Endothelial cell of umbilical vein (primary cell): ENCODE results near the gene KRT34. TPM values are rescaled to one million over a fixed set of nuclear protein-coding genes. Genes with fewer than 3 reads are reported as not detected.

ENCODE experiments used
- BruUV-seq: library from RNA; stranded (reverse); fragments of 400-500 nt; replicated peaks from 2 replicates; lab custom pipeline; 2021; lab: Mats Ljungman, UMichigan
- CTCF ChIA-PET: fragments of 300-600, 350-600 bp; sonication (Branson Sonifier 250); formaldehyde crosslinking; loops from one replicate; lab custom pipeline; 2021; ENCODE audit warnings: antibody characterized with exemption, inconsistent platforms; lab: Charles Lee
- POLR2A ChIA-PET: fragments of 300-600, 350-600 bp; sonication (Branson Sonifier 250); formaldehyde crosslinking; loops from one replicate; lab custom pipeline; 2021; ENCODE audit warnings: antibody characterized with exemption, inconsistent platforms; lab: Charles Lee
- DNase-seq: peaks from one replicate; pipeline ENCODE4 v3.0.0-alpha.2; 2011; ENCODE audit warnings: low read depth, low spot score
- FAIRE-seq: peaks from 2 replicates; lab custom pipeline; 2011; peaks lifted over from hg19 to GRCh38; lab: Jason Lieb, UNC
- H2AFZ ChIP-seq: 2 replicates; pipeline ENCODE4 v1.6.0; 2012; ENCODE audit warnings: low read depth, low read length, control low read depth, inconsistent platforms
- H3K27ac ChIP-seq: 2 replicates; pipeline ENCODE4 v1.5.1; 2011; ENCODE audit warnings: low read depth, mild to moderate bottlenecking, control low read depth, low read length, moderate library complexity; ENCODE audit not compliant: insufficient read depth
- H3K27me3 ChIP-seq, 2 experiments: 2 replicates each; pipeline versions ENCODE4 v1.6.0 to v1.6.1; 2011; ENCODE audit warnings: low read length in 2 of 2, mixed read lengths in 1 of 2; ENCODE audit not compliant: control insufficient read depth in 2 of 2, insufficient read depth in 2 of 2
- H3K36me3 ChIP-seq, 2 experiments: 2 replicates in 1 of 2; 3 replicates in 1 of 2; pipeline ENCODE4 v1.5.1; 2011; ENCODE audit warnings: low read length in 2 of 2, mild to moderate bottlenecking in 1 of 2, moderate library complexity in 1 of 2; ENCODE audit not compliant: control insufficient read depth in 2 of 2, insufficient read depth in 2 of 2; ENCODE audit errors: extremely low read depth in 1 of 2
- H3K4me1 ChIP-seq: 3 replicates; pipeline ENCODE4 v1.5.1; 2011; ENCODE audit warnings: mild to moderate bottlenecking, low read length; ENCODE audit not compliant: control insufficient read depth, insufficient read depth; ENCODE audit errors: extremely low read depth
- H3K4me2 ChIP-seq: 2 replicates; pipeline ENCODE4 v1.6.1; 2011; ENCODE audit warnings: low read length, control low read depth, mixed read lengths; ENCODE audit not compliant: insufficient read depth
- H3K4me3 ChIP-seq, 3 experiments: fragments of 200-600 bp in 1 of 3; sonication (generic), shearing (Covaris generic) in 1 of 3; replicated peaks in 1 of 3; 2 replicates each; pipeline ENCODE4 v1.5.1; 2011 to 2016; ENCODE audit warnings: control low read depth in 3 of 3, low read length in 3 of 3, mild to moderate bottlenecking in 2 of 3, inconsistent platforms in 1 of 3, low read depth in 1 of 3, moderate library complexity in 1 of 3; ENCODE audit not compliant: insufficient read depth in 1 of 3
- H3K79me2 ChIP-seq: 2 replicates; pipeline ENCODE4 v1.6.0; 2012; ENCODE audit warnings: low read length, inconsistent platforms; ENCODE audit not compliant: control insufficient read depth, insufficient read depth
- H3K9ac ChIP-seq: replicated peaks from 2 replicates; pipeline ENCODE3; 2011; ENCODE audit warnings: low read length, control low read depth; ENCODE audit not compliant: insufficient read depth; ENCODE audit errors: extremely low read depth
- H3K9me1 ChIP-seq: replicated peaks from 3 replicates; pipeline ENCODE4 v1.6.0; 2011; ENCODE audit warnings: mild to moderate bottlenecking, low read length; ENCODE audit not compliant: control insufficient read depth, insufficient read depth; ENCODE audit errors: extremely low read depth
- H3K9me3 ChIP-seq: replicated peaks from 2 replicates; pipeline ENCODE4 v1.5.1; 2012; ENCODE audit warnings: low read length, inconsistent platforms; ENCODE audit not compliant: control insufficient read depth, insufficient read depth
- H4K20me1 ChIP-seq: replicated peaks from 2 replicates; pipeline ENCODE3; 2011; ENCODE audit warnings: mild to moderate bottlenecking, low read length; ENCODE audit not compliant: control insufficient read depth, insufficient read depth; ENCODE audit errors: extremely low read depth
- CTCF ChIP-seq, 2 donors: IDR thresholded peaks; 1 replicate in 1 of 2; 2 replicates in 1 of 2; pipeline ENCODE4 v1.5.1; 2011; ENCODE audit warnings: low read length in 2 of 2, mild to moderate bottlenecking in 2 of 2, moderate library complexity in 2 of 2, control low read depth in 1 of 2, inconsistent platforms in 1 of 2, low read depth in 1 of 2; ENCODE audit not compliant: insufficient read depth in 1 of 2; ENCODE audit errors: extremely low read depth in 1 of 2
- EZH2 ChIP-seq: IDR thresholded peaks from 2 replicates; pipeline ENCODE4 v1.6.1; 2012; ENCODE audit warnings: borderline replicate concordance, low read depth, mild to moderate bottlenecking, moderate library complexity, low read length, inconsistent platforms; ENCODE audit not compliant: severe bottlenecking
- FOS ChIP-seq: IDR thresholded peaks from 2 replicates; pipeline ENCODE4 v1.6.1; 2011; ENCODE audit warnings: mild to moderate bottlenecking, low read length, moderate library complexity, borderline replicate concordance; ENCODE audit not compliant: insufficient read depth
- GATA2 ChIP-seq: IDR thresholded peaks from 2 replicates; pipeline ENCODE4 v1.7.0; 2011; ENCODE audit warnings: low read depth, mild to moderate bottlenecking, moderate library complexity, mixed read lengths, low read length; ENCODE audit not compliant: insufficient read length, insufficient read depth
- JUN ChIP-seq: IDR thresholded peaks from 2 replicates; pipeline ENCODE4 v1.6.1; 2011; ENCODE audit warnings: borderline replicate concordance, low read depth; ENCODE audit not compliant: insufficient read length, insufficient read depth
- MAX ChIP-seq: IDR thresholded peaks from 2 replicates; pipeline ENCODE4 v1.6.1; 2011; ENCODE audit not compliant: insufficient read depth, insufficient read length
- MYC ChIP-seq: IDR thresholded peaks from one replicate; pipeline ENCODE4 v1.6.1; 2011; ENCODE audit warnings: mild to moderate bottlenecking, low read depth, low read length
- POLR2A ChIP-seq: IDR thresholded peaks from 2 replicates; pipeline ENCODE4 v1.6.1; 2012; ENCODE audit warnings: low read depth, mild to moderate bottlenecking, control low read depth, low read length
- POLR2AphosphoS5 ChIP-seq: IDR thresholded peaks from 2 replicates; pipeline ENCODE4 v1.6.1; 2012; ENCODE audit warnings: low read depth, mild to moderate bottlenecking, control low read depth, low read length, moderate library complexity; ENCODE audit not compliant: insufficient read depth
- dilution Hi-C: fragments of 300-500 bp; cut with MboI; formaldehyde crosslinking; loops from one replicate; pipeline ENCODE4 v1.15.0; 2019; ENCODE audit warnings: low sequenced_read_pairs; ENCODE audit not compliant: extremely low pct_ligation_motif_present
- intact Hi-C: fragments of 100-400 bp; cut with micrococcal nuclease; formaldehyde crosslinking; loops from one replicate; pipeline ENCODE4 v1.10.0; 2022
- polyA plus RNA-seq, 4 experiments: library from polyadenylated mRNA; depleted of rRNA in 3 of 4; stranded (reverse) in 3 of 4; unstranded in 1 of 4; fragments of >200 nt; gene quantifications; 2 replicates each; pipeline versions ENCODE4 v1.2.1 to v1.2.3, GENCODE V29; 2011 to 2012; ENCODE audit warnings: missing spikeins in 1 of 4
- total RNA-seq: library from RNA; stranded (reverse); gene quantifications from 2 replicates; pipeline ENCODE4 v1.2.3, GENCODE V29; 2021

The KRT34 gene
- total and polyA plus RNA-seq, 2 donors (not counting 3 experiments of a cell fraction or from before 2014, with no cell fraction given) = not detected

- dilution Hi-C loops = no loop called here
- H3K27ac ChIP-seq = no peak overlapping the region
These were observed 8.4 kb upstream of the KRT34 start for GRCh38 chr17:41390411-41390938.

More at GRCh38 chr17:41390411-41390938, 8.4 kb upstream of the KRT34 start:
- ChIA-PET POLR2A (no interaction called here), CTCF (interaction anchor here (0.7 to 1.9 kb wide), 4 partner anchors 10 to 158 kb away, joined by 3 to 5 read pairs (median 4); no protein-coding TSS in a partner anchor)
- Histone ChIP-seq H3K36me3 (no peaks in the 10 kb centered on the region), H4K20me1 (no peaks in the 10 kb centered on the region), H3K4me1 (no peaks in the 10 kb centered on the region), H3K9me1 (no peaks in the 10 kb centered on the region), H3K79me2 (no peaks in the 10 kb centered on the region), H2AFZ (no peak overlapping the region), H3K4me2 (no peak overlapping the region), H3K27me3 (peaks cover 5 to 19% of the 10 kb centered on the region in 2 experiments), H3K4me3 (no peak overlapping the region), H3K9ac (no peak overlapping the region), H3K9me3 (no peaks in the 10 kb centered on the region)
- no TSS peak for BruUV-seq
- TF ChIP-seq MAX (no peak), EZH2 (no peak), POLR2A (no peak), FOS (no peak), CTCF (IDR thresholded peaks at IDR 0.05; ENCODE audit: extremely low read depth in 1 of 2, insufficient read depth in 1 of 2, low read depth in 1 of 2, low read length in 2 of 2) (no peak), GATA2 (no peak), JUN (no peak), POLR2AphosphoS5 (no peak), MYC (no peak)
- no peak for FAIRE-seq
- DNase-seq = no peak
- intact Hi-C loops = no loop called here
